HG02981 (cell line): ENCODE data around the gene POU3F3.

ENCODE experiments used
- ATAC-seq: cut with Tn5 transposase; IDR thresholded peaks from one replicate; pipeline ENCODE4 v1.9.1; 2021; ENCODE audit warnings: mild to moderate bottlenecking, moderate library complexity; ENCODE audit not compliant: unreplicated experiment

POU3F3 gene

DNA sequence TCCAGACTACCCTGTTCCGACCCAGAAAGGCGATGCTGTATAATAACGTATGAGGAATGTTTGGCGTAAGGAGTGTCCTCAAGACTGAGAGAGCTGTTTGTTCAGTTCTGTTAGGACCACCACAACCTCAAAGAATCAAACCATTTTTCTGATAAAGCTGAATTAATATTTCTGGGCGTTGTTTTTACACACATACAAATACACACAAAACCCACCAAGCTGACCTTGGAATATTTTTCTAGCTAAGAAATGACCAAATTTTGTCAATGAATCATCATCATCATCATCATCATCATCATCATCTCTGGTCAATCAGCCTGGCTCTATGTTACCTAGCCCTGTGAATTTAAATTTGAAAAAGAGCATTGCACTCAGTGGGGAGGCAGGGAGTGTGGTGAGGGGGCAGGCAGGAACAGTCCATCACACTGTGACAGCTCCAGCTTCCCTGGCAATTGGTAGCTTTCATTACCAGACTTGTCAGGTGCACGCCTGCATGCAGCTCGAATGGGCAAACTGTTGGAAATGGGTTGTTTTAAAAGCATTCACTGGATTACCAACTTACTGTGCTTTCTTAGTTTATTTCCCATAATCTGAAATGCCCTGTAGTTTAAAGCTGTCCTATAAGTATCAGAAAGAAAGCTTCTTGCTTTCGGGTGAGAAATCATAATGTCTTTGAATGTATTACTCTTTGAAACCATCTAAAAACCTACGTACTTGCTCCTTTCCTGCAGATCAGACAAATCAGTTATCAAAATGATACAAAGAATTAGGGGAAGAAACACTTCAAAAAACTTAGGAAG is 6.9 kb upstream of the POU3F3 start:
- no peak for ATAC-seq

DNA sequence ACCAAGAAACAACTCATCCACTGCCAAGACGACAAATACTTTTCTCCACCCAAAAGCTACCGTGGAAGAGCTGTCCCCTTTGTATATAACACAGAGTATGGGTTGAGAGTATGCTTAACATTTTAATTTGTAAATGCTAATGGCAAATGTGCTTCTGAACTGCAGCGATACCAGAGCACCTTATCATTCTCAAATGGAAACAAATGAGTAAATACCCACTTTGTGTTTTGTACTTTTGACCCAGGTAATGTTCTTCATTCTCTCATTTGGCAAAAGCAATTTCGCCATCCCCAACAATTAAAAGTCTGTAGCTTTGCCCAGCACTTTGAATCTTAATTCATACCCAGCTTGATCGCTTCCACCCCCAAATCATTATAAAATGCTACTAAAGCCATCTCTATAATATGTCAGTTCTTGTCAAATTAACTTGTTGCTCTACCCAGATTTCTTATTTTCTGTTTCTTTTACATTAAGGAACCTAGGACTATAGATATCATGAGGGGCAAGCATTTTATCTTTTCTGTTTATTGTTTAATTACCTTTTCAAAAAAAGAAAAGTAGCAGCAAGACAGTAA is 6.2 kb upstream of the POU3F3 start:
- no peak for ATAC-seq

DNA sequence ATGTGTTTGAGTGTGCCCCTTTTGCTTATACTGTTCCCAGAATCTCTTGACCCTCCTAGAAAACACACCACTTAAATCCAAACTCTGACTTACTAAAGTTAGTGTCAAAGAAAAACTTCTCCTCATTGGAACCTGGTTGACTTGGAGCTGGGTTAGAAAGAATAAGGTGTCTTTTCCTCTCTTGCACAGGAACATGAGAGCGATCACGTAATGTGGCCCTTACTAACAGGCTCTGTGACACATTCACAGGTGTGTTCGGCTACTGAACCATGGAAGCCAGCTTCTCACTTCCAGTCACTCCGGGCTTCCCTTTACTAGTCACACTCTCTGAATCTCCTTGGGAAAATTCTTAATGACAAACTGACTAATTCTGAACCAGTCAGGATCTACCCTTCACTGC is 5.4 kb upstream of the POU3F3 start:
- no peak for ATAC-seq

DNA sequence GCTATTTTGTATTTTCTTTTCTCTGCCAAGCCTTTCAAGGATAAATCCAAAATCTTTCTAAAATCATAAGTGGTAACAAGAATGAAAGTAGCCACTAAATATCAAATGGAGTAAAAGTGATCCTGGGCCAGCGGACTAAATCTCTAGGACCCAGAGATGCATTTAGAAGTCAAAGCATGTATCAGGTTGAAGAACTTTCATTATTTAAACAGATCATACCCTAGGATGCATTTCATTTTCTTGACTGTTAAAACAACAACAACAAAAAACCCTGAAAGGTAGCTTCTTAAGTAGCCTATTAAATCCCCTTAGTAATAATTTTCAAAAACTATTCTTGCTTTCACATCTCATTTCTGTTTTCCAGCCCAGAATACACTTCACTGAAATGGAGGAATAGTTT is 4.8 kb upstream of the POU3F3 start:
- ATAC-seq: no peak

DNA sequence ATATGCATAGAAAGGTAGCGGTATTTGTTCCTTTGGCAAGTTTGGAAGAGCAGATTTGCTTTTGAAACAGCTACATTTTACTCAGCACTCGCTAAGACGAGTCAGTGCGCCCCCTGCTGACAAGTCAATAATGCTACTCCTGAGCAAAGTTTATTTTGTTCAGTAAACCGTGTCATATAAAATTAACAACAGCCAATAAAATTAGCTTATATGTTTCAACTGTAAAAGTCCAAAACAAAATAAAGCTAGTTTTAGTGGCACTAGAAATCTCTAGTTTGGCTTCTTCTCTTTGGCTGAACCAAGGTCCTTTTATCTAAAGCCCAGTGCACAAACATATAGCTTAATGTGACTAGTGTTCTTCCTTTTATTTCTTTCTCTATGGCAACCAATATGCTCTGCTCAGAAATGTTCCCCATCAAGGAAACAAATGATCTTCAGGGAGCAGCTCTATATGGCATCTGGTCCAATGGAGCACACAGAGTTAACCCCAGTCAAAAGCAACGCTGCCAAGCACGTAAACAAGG is 4.2 kb upstream of the POU3F3 start:
- ATAC-seq: no peak

DNA sequence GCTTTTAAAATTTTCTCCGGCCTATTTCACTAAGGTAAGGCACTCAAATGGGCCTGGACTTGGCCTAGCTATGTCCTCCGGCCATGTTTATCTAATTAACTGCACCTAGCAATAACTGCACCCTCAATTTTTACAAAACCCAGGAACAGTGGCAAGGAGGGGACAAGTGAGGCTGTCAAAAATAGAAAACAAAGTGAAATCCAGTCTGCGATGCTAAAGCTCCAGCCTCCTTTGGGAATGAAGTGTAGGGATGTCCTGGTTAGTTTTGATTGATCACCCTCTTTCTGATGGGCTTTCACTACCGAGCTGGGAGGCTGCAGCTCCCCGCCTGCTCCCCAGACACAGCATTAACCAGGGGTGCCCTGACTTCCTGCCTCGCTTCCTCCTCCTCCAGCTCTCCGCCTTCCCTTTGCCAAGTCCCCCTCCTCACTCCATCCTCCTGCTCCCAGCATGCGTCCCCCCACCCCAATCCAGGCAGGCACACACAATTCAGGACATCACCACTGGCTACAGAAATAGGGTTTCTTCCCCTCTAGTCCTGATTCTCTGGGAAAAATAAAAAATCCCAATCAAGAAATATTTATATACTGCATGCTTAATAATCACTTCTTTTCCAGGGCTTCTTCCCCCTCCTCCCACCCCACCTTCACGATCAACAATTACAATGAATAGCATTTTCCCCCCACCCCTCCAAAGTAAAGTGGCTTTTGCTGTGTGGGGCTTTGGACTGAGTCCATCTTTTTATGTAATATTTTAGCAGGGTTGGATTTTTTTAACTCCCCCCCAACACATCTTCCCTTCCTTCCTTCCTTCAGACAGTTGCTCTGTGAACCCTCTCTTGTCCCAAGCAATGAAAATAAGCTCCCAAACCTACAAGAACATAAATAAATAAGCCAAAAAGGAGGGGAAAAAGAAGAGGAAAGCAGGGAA is 3.3 kb upstream of the POU3F3 start:
- no peak for ATAC-seq

DNA sequence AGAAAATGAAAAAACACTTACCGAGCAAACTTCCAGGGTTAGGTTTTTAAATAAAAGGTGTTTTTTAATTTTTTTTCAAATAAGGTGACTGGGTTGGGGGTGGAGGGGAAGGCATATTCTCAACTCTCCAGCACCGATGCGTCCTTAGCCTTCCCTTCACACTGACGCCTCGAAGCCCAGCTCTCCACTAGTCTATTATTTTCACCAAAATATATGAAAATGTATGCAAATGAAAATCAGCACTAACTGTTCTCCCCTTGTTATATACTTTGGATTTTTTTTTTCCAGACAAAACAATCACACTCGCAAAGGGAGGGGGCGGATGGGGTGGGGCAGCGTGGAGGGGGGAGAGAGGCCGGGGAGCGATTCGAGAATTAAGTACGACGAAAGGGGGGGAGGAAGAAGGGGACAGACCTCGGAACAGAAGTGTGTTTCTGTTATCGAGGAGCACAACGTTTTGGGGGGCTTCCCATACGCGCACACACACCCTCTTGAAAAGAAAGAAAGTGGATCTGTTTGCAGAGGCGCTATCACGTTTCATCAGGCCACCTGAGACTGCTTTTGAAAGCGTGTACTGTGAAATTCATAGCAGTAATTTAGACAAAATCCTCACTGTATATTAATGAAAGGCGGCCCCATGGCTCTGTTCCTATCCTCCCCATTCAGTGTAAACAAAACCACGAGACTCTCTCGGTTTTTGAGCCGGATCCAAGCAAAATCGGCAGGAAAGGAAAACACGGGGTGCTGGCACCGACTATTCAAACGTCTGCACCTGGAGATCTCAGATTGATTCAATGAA is 2.4 kb upstream of the POU3F3 start:
- ATAC-seq: no peak

DNA sequence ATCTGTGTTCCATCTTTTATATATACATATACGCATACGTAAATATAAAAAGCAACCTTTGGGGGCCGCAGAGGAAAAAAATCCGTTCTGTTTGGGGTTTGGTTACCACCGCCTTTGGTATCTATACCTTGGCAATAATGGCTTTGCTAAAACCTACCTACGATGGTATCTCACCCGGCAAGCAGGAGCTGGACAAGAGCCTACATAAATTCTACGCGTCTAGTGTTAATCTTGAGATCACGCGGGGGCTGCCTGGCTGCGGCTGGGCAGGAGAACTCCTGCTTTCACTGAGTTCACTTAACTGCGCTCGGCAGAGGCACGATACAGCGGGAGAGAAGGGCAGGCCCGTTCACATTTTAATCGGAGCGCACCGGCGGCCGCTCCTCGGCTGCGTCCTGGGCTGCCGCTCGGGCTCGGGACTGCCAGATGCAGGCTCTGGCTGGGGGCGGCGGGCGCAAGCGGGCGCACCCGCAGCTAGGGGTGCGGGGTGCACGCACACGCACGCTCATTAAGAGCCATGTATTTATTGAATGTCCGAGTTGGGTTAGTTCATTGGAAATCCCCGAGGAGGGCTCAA is 1.7 kb upstream of the POU3F3 start:
- ATAC-seq: no peak

DNA sequence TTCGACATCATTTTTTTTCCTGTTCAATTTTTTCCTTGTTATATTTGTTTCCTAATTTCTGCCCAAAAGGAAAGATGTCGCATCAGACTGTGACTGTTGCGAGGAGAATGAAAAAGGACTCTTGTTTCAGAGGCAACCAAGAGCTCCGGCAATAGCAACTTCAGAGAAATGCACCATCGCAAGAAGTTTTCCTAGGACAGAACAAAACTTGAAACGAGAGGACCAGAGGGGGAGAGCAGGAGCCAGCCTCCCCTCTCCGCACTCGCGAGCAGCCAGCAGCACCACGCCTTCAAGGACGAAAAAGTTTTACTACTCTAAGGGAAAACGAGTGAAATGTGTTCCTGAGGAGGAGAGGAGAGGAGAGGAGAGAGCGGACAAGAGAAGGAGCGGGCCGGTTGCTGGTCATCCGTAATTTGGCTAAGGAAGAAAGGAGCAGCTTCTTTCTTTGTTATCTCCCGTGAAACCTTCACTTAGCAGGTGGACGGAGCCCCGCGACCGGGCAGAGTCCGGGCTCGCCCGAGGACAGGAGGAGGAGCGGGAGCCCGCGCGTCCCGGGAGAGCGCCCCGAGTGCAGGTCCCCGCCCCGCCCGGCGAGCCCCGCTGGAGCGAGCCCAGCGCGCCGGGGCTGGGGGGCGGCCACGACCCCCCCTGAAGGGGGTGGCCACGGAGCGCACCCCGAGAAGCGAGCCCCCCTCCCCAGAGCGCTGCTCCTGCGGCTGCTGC is 744 bp downstream of the POU3F3 start:
- no peak for ATAC-seq

DNA sequence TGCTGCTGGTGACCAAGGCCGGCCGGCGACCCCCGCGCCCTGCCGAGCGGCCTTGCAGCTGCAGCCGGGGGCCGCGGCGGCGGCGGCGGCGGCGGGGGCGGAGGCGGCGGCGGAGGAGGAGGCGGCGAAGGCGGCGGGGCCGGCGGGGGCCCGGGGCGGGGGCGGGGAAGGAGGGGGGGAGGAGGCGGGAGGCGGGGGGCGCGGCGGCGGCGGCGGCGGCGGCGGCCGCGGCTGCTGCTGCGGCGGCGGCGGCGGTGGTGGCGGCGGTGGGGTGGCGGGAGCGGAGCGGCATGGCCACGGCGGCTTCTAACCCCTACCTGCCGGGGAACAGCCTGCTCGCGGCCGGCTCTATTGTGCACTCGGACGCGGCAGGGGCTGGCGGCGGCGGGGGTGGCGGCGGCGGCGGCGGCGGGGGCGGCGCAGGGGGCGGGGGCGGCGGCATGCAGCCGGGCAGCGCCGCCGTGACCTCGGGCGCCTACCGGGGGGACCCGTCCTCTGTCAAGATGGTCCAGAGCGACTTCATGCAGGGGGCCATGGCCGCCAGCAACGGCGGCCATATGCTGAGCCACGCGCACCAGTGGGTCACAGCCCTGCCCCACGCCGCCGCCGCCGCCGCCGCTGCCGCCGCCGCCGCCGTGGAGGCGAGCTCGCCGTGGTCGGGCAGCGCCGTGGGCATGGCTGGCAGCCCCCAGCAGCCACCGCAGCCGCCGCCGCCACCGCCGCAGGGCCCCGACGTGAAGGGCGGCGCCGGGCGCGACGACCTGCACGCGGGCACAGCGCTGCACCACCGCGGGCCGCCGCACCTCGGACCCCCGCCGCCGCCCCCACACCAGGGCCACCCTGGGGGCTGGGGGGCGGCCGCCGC is 1.5 kb downstream of the POU3F3 start:
- no peak for ATAC-seq

DNA sequence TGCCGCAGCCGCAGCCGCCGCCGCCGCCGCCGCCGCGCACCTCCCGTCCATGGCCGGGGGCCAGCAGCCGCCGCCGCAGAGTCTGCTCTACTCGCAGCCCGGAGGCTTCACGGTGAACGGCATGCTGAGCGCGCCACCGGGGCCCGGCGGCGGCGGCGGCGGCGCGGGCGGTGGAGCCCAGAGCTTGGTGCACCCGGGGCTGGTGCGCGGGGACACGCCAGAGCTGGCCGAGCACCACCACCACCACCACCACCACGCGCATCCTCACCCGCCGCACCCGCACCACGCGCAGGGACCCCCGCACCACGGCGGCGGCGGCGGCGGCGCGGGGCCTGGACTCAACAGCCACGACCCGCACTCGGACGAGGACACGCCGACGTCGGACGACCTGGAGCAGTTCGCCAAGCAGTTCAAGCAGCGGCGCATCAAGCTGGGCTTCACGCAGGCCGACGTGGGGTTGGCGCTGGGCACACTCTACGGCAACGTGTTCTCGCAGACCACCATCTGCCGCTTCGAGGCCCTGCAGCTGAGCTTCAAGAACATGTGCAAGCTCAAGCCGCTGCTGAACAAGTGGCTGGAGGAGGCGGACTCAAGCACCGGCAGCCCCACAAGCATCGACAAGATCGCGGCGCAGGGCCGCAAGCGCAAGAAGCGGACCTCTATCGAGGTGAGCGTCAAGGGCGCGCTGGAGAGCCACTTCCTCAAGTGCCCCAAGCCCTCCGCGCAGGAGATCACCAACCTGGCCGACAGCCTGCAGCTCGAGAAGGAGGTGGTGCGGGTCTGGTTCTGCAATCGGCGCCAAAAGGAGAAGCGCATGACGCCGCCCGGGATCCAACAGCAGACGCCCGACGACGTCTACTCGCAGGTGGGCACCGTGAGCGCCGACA is 2.4 kb downstream of the POU3F3 start:
- ATAC-seq: no peak

DNA sequence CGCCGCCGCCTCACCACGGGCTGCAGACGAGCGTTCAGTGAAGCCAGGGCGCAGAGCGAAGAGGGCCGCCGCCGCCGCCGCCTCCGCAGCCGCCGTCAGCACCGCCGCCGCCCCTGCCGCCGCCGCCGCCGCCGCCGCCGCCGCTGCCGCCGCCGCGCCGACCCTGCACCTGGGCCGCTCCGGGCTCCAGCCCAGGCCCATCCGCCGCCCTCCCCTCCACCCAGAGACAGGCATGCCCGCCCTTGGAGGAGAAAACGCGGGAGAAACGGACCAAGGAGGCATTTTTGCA is 3.0 kb downstream of the POU3F3 start:
- ATAC-seq: no peak

DNA sequence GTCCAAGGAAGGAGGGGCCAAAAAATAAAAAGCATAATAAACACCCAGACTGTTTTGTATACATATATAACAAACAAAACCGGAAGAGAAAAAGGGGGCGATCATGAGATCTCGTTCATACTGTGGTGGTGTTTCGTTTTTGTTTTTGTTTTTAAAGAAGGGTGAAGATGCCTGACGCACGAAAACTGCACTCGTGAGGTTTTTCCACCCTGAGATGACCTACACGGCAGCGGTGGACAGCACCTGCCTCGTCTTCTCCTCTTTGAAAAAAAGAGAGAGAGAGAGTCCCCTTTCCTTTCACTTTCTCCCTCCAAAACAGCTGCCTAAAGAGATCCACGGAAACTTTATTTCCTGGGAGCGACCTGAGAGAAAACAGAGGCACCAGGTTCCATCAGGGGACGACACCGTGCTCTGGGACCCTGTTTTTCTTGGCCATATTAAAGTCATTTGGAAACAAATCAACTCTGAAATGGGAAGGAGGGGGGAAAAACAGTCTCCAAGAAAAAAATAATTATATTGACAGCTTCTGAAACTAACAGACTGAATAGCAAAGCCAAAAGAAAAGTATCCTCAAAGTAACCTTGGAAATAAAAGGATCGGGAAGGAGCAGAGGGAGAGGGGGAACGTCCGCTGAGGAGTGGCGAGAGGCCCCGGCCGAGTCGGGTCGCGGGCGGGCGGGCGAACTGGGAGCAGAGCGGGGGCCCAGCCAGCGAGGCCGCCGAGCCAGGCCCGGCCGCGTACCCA is 3.5 kb downstream of the POU3F3 start:
- no peak for ATAC-seq

DNA sequence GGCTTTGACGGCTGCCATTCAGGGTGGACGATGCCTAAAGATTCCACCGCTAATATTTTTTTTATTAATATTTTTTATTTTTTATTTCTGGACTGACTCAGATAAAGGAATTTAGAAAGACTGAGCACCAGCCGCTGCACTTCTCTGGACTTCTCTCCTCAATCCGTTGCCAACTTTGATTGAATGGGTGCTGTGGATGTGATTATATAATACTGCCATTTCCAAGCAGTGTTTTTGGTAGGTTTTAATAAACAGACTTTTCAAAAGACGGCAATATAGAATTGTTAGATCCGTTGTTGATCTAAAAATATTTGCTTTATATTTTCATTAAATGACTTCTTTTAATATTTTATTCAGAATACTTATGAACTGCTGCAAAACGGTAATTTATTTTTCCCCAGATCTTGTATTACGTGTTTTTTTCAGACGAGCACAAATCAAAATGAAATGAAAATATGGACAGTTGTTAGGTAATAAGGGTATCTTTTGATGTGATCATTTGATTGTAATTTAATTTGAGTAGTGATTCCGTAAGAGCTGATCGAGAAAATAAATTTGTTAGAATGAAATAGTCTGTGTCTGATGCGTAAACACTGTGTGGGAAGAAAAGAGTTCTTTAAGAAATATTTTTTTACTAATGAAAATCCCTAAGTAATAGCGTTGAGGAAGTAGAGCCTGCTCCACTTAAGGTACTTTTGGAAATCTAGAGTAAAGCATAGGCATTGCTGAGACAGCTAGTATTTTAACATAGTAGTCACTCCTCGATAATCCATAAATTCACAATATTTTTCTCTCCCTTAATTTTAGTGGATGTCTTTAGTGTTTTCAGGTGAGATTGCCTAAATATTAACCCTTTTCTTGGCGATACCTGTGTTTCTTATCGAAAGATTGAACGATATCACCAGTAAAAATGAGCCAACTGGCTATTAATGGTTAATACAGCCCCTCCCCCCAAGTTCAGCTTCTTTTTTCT is 4.4 kb downstream of the POU3F3 start:
- no peak for ATAC-seq

DNA sequence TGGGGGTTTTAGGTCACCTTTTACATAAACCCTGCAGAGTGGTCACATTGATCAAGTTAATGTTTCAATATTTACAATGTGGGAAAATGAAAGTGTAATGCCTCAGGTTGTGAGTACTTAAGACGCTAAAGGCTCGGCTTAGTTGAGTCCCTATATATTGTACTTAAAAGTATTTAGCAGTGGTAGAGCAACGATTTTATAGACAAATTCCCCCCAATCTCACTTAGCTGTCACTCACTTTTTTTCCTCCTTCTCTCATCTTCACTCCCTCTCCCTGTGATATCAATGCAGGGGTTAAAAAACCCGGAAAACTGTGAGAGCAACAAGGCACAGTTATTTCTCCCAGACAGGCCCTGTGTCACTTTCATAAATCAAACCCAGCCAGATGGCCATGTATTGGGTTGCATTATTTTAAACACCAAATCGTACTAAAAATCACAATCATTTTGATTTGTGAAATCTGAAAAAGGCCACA is 5.4 kb downstream of the POU3F3 start:
- ATAC-seq: no peak
